Tongue (tissue), 2 donors: Measurements from ENCODE around the gene HDAC4. TPM values are rescaled to one million over a fixed set of nuclear protein-coding genes. Genes with fewer than 3 reads are reported as not detected.

ENCODE experiments used
- DNase-seq: peaks from one replicate; pipeline ENCODE4 v3.0.0-alpha.2; 2015
- total RNA-seq: library from RNA; depleted of rRNA; stranded (reverse); fragments of >200 nt; gene quantifications from one replicate; pipeline ENCODE4 v1.2.3, GENCODE V29; 2014

HDAC4 gene
- total RNA-seq, 1 donor from 2014 or later, result 34.2 TPM

DNA sequence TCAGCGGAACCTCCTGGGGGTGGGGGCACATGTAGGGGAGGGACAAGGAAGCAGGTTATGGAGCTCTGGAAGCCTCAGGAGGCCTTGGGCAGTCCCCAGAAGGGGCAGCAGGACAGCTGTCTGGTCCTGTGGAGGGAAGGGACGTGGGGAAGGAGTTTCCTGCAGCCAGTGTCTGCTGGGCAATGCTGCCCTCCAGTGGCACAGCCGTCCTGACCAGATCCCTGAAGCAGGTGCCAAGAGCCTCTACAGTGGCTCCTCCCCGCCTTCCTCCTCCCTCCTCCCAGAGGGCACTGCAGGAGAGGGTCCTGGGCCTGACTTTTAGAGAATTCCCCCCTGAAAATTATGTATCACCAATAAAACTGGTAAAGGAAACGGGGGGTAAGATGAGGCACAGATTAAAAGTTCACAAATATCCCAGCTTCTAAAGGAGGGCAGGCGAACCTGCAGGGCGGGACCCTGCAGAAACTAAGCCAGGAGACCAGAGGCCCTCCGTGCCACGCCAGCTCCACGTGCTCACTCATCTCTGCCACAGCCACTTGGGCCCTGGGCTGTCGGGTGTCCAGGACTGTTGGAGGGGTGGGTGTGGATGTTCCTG, 294.4 kb downstream of the HDAC4 start:
- DNase-seq, result peak; percentile 87

DNA sequence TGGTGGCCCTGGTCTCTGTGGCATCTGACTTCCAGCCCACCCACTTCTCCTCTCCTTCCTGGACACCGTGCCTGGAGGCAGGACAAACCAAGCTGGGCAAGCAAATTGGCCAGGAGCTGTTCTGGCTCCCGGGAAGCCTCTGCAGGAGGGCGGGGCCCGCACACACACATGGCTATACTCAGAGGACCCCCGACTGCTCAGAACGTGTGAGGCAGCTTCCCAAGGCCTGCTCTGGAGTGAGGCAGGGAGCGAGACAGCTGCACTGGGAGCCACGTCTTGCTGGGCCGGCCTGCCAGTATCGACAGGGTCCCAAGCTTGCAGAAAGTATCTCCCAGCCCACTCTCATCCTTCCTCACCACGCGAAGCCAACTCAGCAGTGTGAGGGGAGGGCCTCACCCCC, 295.6 kb downstream of the HDAC4 start:
- peak; percentile 26 for DNase-seq

DNA sequence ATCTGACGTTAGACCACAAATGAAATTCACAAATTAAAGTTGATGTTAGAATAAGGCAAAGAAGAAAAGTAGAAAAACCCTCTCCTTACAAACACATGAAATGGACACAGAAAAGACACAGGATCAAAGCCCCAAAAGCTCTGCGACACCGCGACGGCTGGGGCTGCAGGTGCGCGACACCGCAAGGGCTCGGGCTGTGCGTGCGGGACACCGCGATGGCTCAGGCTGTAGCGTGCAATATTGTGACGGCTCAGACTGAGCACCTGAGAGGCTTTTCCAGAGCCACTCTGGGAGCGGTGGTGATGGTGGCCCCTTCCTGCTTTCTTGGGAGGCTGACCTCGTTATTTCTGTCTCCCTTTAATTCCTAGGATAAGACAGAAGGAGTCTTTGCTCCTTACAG, 296.0 kb downstream of the HDAC4 start:
- DNase-seq, result no peak

DNA sequence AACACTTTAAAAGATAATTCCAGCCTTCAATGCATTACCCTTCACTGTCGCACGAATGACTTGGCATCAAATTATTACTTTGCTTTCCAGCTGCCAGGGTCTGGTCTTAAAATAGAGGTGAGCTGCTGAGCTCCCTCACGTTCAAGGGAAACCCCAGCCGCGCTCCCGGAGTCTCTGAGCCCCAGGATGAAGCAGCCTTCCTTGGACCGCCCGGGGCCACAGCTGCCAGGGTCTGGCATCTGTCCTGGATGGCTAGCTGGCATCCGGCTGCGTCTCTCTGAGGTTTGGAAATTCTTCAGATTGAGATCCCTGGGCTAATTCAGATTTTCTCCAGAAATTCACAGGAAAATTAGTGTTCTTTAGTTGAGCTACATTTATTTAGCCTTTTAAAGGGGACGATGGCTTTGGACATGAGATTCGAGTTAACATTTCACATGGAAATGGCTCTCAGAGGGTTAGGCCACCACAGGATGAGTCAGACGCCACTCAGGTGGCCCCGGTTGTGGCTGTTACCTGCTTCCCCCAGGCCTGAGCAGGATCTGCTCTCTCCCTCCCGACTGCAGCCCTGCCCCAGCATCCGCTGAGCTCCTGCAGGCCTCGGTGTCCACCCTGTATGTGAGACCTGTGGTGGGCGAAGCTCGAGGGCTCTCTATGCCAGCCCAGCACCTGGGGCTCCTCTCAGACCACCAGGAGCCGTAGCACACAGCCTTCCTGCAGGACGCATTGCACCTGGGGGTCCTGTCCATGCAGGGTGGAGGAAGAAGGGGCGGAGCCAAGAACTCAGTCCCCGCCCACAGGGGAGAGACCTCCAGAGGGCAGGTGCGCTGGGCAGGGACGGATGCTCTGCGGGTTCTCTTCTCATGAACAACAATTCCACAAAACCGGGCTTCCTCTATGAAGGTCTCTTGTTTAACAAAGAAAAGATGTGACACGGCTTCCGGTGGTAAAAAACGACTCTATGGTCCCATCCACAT, 297.4 kb downstream of the HDAC4 start:
- DNase-seq, result no peak

DNA sequence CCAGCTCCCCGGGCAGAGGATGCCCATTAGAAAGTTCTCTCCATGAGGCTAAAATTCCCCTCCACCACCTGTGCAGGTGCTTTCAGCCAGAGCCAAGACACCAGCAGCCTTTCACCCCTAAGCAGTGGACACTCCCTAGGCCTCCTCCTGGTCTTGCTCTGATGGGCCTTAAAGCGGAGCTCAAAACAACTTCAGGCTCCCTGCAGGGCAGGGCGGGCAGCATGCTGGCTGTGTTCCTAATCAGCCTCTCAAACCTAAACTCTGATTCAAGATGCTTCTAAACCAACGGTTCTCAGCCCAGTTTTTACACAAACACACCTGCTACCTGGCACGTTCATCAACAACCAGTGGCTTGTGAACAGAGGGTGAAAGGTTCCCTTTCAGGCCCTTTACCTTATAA, 298.6 kb downstream of the HDAC4 start:
- no peak for DNase-seq

DNA sequence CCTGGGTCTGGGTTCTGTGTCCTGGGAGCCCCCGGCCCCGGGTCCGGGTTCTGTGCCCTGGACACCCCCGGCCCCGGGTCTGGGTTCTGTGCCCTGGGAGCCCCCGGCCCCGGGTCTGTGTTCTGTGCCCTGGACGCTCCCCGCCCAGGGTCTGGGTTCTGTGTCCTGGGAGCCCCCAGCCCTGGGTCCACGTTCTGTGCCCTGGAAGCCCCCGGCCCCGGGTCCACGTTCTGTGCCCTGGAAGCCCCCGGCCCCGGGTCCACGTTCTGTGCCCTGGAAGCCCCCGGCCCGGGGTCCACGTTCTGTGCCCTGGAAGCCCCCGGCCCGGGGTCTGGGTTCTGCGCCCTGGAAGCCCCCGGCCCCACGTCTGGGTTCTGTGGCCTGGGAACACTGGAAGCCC, 299.0 kb downstream of the HDAC4 start:
- no peak for DNase-seq

DNA sequence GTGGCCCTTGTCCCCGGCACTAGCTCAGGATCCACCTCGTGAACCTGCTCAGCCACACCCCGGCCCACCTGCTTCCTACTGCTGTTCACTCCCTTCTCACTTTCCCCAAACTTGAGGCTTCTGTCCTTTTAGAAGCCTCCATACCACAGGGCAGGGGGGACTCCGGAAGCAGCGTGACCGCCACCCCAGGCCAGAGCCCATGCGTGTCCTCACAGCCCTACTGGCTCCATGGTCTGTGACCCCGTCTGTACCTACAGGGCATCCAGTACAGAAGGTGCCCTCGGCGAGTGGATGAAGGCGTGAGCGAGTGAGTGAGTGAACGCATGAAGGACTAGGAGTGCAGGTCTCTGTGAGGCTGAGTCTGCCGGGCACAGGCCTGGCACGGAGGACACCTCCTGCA, 299.7 kb downstream of the HDAC4 start:
- no peak for DNase-seq

DNA sequence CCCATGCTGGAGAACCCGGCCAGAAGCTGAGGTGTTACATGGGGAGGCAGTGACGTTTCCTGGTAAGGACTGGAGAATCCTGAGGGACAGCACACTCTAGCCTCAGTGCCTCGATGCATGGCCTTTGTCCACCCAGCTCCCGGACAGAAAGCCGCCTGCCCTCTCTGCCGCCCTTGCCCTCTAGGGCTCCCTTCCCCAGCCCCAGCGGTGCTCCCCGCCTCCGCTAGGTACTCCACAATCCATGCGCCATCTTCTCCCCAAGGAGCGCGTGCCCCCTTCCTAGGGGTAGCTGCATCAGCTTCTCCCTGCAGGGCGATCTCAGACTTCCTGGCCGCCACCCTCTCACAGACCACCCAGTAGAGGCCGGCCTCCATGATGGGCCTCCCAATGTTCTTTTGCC, 301.3 kb downstream of the HDAC4 start:
- DNase-seq, result no peak

DNA sequence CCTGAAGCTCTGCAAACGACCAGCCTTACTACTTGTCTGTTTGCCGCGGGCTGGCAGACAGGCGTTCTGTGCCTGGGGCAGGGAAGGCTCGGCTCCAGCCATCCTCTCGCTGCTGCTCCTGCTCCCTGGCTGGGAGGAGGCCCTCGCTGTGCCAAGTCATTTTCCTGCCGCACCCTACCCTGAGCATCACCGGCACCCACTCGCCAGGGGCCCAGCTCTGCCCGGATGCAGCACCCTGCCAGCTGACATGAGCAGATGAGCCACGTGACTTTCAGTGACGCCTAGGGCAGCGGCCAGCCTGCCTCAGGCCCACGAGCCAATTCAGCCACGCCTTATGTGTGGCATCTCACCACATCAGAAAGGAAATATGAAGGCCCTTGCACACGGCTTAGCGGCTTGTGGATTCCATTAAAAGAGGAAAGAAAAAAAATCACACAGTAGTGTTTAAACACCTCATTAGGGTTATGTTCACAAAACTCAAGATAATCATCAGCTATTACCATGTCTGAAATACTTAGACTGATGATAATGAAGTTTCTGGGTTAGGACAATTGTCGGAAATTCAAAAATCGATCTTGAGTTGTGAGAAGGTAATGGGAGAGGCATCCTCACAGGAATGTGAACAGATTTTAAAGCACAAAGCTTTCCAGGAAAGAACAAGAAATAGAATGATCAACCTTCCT, 302.4 kb downstream of the HDAC4 start:
- no peak for DNase-seq

DNA sequence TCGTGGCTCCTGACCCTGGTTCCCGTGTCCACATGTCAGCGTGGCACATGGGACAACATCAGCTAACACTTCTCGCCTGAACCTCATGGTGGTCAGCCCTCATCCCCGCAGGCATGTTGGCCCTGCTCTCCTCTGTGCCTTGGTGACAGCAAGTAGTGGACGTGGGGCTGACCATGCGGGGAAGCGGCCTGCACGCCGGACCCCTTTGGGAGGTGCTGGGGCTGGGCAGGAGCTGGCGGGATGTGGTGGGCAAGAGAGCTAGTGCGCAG, 303.5 kb downstream of the HDAC4 start:
- no peak for DNase-seq

DNA sequence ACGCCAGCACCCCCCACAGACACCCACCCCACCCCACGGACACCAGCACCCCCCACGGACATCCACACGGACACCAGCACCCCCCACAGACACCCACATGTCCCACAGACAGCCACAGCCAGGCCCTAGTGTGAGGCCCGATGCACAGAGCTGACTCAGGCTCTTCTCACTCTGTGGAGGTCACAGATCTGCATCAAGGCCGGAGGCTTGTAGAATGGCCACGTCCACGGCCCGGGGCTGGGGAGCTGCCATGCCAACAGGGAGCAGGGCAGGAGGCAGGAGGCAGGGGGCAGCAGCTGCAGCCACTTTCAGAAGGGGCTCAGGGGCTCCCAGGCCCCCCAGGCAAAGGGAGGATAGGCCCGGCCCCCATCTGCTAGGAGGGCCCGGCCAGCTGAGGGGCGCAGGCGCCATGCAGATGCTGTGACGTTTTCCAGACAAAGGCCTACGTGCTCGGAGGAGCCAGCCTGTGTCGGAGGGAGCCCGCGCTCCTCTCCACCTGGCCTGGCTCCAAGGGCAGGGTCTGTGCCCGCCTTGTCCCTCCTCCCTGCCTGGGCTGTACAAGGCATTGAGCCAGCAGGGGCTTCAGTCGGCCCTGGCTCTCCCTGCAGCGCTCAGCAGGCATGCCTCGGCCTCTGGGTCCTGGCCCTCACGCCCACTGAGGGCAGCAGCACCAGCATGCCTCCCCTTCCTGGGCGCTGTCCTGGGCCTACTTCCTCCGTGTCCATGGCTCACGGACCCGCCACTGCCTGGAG, 304.0 kb downstream of the HDAC4 start:
- DNase-seq, result peak; percentile 82

DNA sequence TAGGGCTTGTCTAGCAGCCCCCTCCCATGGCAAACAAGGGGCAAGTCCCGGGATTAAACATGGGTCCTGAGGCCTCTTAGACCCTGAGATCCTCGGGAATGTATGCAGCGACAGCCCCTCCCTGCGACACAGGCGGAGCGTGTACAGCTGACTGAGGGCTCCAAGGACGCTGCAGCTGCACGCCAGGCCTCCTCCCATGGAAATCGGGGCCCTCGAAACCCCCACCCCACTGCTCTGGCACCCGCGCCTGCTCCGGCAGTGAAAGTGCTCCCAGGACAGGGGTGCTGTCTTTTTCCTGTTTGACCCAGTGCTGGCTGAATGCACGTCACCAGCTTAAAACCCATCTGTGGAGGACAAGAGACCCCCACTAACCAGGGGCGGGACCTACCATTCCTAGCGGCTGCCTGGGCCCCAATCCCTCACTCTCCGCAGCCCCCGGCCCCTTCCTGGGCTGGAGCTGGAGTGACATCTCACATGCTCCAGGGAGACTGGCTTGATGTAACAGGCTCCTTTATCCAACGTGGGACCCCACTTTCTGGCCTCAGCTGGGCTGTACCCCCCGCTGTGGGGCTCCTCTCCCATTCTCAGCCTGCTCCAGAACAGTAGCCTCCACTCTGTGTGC, 305.2 kb downstream of the HDAC4 start:
- peak; percentile 67 for DNase-seq

DNA sequence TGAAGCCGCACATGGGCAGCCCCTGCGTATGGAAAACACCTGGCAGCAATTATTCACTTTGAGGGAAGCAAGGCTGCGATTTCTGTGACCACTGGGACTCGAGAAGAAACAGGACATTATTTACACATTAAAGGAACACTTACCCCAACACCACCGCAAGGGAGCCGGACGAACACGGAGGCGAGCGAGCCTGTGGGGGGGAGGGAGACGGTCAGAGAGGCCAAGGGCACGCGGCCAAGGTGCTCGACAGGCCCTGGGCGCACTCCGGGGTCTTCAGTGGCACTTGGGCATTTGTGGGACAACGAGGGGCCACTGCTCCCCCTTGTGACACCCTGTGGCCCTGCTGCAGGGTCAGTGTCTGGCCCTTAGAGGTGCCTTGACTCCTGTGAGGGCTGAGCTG, 306.0 kb downstream of the HDAC4 start:
- no peak for DNase-seq

DNA sequence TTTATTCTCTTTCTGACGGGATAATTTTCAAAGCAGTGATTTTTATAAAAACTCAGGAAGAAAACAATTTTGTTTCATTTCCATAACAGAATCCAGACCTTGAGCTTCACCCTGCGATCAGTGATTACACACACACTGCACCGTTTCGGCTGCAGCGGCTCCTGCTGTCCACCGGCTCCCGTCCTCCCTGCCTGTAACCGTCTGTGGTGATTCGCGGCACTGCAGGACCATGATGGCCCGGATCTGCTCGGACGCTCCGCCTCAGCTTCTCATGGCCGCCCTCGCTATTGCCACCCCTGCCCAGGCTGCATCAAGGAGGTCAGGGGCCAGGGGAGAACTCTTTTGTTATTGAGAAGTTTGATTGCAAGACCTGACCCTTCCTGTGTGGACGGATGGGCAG, 306.9 kb downstream of the HDAC4 start:
- DNase-seq, result peak; percentile 47

DNA sequence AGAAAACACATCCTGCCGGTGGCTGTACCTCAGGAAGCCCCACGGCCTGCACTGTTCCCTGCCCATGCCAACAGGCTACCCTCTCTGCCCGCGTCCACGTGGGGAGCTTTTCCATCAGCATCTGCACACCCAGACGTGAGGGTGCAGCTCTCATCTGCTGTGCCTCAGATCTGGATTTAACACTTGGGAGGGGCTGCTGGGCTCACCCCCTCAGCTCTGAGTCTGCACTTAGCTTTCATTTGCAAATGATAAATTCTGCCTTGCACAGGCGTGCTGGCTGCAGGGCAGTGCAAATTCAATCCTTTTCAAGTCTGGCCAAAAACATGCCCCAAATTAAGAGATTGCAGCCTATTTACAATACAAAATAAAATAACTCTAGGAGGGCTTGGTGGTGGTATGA, 307.3 kb downstream of the HDAC4 start:
- DNase-seq, result no peak

DNA sequence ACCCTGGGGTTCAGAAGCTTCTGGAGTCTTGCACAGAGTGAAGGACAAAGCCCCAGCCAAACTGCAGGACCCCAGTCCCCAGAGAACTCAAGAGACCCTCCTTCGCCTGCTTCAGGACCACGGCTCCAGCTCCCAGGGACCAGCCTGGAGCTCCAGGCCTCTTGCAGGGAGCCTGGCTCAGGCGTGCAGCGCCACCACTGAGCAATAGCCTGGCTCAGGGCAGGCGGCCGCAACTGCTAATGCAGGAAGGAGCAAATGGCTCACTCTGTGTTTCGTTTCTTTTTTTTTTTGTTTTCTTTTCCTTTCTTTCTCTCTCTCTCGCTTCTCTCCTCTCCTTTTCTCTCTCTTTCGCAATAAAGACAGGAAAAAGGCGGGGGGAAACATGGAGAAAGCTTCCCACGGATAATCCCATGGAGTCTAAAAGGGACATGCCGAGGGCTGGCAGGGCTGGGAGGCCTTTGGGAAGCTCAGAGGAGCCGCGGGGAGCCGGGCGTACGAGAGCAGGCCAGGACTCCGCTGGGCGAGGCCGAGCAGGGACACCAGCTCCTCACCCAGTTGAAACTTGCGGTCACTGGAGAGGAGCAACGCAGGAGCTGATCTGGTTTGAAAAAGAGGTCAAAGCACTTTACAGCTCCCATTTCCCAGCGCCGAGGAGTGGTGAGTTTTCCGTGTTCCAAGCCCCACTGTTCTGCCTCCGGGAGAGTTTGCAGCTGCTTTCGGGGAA, 308.1 kb downstream of the HDAC4 start:
- no peak for DNase-seq

DNA sequence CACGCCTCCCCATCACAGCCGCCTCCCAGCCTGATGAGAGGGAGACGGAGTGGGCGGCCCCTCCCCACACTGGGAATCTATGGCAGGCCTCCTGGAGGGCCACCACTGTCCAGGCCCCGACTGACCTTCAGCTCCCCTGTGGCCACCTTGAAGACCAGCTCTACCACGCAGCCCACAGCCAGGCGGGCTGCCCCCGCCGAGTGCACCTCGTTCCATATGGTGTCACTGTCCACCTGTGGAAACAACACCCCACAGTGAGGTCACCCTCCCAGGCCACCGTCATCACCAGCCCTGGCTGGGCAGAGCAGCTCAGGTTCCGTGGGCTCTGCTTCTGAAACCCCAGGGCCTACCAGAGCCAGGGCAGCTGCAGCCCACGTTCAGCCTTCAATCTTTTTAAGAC, 310.9 kb downstream of the HDAC4 start:
- DNase-seq, result no peak

DNA sequence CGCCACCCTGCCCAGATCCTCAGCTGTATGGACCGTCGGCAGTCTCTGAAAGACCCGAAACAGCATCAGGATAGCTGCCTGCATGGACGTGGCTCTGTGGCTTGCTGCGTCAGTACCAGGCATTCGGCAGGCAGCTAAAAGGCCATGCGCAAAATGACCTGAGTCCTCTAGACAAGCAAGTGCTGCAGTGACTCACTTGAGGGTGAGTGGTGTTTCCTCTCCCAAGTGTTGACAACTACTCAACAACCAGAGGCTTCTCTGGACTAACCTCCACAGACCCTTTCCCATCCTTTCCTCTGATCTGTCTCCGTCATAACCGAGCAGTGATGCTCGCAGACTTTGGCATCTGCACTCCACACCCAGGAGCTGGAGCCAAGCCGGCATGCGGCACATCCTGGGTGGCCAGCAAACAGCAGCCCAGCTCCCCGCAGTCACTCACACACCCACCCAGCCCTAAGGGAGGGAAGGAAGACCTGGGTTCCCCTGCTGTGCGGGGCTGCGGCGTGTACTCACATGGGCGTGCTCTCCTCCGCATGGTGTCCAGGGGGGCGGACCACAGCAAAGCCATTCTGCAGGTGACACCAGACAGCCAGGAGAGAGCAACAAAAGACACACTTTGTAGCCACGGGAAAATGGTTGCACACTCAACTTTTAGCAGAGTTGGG, 313.6 kb downstream of the HDAC4 start:
- DNase-seq, result no peak

DNA sequence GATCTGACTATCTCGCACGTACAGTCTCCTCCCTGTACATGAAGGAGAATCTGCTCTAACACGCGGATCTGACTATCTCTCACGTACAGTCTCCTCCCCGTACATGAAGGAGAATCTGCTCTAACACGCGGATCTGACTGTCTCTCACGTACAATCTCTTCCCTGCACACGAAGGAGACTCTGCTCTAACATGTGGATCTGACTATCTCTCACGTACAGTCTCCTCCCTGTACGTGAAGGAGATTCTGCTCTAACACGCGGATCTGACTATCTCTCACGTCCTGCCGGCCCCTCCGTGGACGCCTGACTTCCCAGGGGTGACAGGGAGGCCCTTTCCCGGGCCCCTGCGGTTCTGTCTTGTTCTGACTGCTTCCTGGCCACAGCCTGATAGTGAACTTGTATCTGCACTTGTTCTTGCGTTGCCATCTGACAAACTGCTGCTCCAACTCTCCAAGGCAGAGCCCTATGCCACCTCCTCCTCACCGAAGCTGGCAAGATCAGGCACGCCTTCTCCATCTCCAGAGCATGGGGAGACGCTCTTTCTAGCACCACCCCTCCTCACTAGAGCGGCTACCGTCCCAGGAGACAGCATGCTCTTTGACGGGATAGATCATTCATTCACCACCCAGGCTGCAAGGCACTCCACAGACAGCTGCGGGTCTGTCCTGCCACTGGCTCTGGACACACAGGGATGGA, 314.3 kb downstream of the HDAC4 start:
- DNase-seq, result no peak
